Activated CD4-positive, alpha-beta T cell treated with anti-CD3 and anti-CD28 coated beads, Interleukin-2, amount 50 U/mL, for 48 hours (primary cell): ENCODE results near the gene RBP2.
"Not testable (repeated sequence)": the region's sequence is repeated elsewhere in the genome, so short reads cannot be mapped to it uniquely, and the experiment has no call there.

Experiments used
- DNase-seq, 2 experiments: peaks; one replicate each; pipeline ENCODE4 v3.0.0-alpha.2; 2020

Gene RBP2

DNA sequence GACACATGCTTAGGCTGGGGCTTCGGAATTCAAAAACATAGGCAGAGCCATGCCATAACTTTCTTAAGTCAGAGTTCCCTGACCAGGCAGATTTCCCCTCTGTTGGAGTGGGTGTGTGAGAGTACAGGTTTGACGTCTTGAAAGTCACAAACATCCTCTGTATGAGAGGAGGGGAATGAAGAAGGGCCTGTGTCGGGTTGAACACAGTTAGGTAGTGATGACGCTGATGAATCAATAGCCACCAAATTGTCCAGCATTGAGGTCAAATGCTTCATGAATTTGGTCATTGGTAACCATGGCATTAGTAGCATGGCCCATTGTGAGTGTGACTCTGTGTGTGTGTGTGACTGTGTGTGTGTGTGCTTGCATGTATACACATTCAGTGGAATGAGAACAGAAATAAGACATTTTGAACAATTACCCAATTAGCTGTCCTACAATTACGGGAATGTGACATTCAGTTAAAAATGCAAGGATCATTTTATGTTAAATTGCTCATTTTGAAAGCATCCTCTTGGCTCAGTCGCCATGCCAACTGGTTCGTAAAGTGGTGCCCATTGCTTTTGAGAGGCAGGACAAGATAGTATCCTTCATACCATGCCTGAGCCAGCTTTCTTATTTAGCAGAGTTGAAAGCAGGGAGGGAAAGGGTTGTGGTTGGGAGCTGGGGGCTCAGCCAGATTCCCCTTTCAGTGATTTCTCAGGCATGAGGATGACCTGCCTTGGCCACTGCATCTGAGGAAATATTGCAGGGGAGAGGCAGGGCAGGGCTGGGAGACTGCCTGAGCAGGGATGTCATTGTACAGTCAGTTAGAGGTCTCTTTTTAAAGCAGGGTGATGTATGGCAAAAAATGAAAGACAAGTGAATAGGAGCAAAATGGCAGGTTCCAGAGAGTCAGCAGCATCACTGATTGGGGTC is 35.4 kb downstream of the RBP2 start:
- DNase-seq, result no peak

DNA sequence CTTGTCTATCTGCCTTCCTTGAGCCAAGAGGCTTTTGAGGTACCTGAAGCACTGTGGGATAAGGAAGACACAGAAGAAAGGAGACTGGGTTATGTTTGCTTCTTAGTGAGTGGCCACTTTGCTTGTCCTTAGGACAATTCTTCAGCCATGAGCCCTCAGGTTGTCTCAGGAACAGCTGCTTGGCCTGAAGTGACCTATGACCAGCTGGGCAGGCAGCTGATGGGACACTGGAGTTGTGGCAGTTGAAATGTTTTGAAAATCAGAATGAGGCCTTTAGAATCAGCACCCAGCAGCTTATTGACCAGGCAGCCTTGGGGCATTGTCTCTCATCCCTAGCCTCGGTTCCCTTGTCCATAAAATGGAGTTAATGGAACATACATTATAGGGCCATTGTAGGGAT is 37.0 kb downstream of the RBP2 start:
- DNase-seq, result no peak

DNA sequence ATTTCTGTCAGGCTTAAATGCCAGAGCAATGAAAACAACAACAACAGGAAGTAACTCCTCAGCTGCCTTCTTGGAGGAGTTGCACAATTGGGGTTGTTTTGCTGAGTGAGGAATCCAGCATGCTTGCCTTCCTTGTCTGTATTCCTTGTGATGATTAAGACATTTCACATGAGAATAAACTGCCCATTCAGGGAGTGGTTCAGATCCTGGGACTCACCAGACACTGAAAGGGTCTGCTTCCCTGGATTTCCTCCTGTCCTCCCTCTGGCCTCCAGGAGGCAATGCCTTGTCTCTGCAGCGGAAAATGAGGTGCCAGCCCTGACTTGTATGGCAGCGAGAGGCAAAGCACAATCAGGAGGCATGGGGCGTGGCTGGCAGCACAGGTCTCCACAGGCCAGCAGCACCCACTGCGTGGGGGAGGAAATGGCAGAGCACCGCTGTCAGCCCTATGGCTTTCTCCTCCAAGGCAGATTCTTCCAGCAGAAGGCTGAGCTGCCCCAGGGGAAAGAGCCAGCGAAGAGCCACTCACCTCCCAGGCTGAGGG is 41.5 kb downstream of the RBP2 start:
- DNase-seq, result no peak

DNA sequence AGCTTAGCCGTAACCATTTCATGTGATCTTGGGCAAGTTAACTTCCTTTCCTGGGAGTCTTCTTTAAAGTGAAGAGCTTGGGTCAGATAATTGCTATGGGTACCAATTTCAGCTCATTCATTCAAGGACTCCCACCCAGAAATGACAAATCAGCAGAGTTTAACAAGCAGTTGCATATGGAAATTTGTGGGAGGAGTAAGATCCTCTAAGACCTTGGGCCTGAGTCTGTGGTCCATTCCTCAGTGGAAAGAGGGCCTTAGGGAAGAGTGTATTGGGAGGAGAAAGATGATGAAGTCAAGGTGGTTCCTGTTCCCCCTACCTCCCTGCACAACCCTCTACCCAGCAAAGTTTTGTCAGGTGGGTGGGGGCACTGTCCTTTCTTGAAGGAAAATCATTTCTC is 42.1 kb downstream of the RBP2 start:
- no peak for DNase-seq

DNA sequence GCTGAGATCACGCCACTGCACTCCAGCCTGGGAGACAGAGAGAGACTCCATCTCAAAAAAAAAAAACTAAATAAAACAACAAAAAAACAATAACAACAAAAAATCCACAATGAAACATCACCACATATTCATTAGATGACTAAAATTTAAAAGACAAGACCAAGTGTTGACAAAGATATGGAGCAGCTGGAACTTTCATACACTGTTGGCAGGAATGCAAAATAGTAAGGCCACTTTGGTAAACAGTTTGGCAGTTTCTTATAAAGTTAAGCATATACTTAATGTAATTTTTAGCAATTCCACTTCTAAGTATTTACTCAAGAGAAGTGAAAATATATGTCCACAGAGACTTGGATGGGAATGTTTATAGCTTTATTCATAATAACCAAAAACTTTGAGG is 43.2 kb downstream of the RBP2 start:
- DNase-seq, result no peak

DNA sequence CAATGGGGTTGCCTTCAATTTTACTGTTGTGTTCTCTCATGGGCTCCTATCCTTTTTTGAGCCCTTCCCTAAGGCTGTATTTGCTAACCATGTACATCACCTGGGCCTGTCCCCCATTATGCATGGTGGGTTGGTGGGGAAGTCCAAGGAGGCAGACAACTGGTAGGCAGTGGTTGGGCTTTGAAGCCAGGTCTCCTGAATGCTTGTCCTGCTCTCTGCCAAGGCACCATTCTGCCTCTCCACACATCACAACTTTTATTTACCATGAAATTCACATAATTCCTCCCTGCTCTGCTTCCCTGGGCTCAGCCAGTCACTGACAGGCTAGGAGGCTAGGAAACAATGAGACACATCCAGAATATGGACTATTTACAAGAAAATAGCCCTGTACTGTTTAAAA is 45.8 kb downstream of the RBP2 start:
- no peak for DNase-seq

DNA sequence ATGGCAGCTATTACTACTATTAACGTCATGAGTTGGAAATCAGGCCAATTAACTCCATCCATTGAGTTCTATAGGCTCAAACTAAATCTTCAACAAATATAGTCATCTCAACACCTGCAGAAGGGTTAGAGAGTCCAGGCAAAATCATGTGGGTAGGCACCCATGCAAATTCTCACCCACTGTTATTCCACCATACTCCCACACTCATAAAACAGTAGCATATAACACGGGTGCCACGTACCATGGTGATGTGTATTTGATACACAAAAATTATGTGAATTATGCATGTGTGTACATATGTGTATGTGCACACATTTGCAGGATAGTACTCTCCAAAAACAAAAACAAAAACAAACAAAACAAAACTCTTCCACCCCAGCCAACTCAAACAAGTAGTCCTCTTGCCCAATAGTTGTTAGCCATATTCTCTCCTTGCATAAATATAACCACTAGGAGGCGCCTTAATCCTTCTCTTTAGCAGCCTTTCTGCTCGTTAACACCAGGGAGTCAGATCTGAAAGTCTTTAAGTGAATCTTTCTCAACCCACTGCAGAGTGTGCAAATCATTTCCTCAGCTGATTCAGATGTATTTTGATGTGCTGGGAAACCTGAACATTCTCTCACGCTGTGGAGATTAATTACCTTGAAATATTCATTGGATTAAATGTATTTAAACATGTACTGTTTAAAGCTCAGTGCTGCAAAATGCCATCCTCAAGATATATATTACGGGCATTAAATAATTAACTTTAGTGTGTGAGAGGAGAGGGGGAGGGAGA is 48.8 kb downstream of the RBP2 start:
- DNase-seq, result no peak

DNA sequence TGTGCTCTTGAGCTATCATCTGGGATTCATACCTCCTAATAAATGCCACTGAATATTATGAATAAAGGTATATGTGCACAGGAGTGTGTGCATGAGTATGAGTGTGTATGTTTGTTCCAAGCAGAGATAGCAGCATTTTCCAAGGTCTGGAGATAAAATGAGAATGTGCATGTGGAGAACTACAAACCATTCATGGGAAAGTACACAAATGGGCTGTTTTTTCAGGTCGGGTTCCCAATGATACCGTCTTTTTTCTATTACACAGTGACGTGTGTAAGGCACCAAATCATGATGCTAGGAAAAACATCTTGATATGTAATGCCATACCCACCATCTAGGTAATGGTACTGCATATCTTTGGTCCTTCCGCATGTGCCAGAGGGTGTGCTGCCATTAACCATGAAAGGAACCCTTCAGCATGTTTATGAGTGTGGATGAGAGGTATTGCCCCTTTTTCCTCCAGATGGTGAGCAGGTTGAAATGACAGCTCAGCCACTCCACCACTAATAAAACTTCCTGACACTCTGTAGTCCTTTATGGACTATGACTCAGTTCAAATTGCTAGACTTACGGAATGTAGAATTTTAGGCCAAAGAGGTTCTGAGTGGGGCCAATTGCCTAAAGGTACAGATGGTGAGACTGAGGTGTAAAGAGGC is 50.4 kb downstream of the RBP2 start:
- no peak for DNase-seq

DNA sequence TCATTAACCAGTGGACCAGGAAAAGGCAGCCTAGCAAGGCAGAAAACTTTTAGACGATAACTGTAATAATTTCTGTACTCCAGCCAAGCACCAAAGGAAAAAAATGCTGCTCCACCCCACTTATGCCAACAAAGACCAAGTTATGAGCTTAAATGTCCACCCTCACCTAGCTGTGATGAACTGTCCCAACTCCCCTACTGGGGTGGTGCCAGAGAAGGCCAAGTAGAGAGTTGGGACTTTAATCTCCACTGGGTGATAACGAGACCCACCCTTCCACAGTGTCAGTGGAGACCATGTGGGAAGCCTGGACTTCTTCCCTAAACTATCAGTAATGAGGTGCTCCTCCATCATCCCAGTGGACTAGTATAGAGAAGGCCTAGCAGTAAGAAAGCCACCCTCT is 53.1 kb downstream of the RBP2 start:
- no peak for DNase-seq

DNA sequence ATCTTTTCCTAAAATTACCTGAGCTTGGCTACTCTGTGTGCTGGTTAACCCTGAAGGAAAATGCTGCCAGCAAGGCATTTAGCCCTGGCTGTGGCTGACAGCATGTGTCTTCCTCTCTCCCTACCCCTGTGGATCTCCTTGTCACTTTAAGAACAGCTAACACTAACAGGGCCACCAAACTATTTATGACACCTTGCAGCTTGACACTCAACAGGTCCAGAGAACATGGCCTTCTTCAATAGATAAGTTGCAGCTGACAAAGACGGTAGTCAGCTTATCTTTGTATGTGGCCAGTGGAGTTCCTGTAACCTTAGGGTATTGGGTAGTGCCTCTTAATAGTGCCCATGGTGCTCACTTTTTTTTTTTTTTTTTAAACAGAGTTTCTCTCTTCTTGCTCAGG is 54.9 kb downstream of the RBP2 start:
- DNase-seq, result no peak

DNA sequence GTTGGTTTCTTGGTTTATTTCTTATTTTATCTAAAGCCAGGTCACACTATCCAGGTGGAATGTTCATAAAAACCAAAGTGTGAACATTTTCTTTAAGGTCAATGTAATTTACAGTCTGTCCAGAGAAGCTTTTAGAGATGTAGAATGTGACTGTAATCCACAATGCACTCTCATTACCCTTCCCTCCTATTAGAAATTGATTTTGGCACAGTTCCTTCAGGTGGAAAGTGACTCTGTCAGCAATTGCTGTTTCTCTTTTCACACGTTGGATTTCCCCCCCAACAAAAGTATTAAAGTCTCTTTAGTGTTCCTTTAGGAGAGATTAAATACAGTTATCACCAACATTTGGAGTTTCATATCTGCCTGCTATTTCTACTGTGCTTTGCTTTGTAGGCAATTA is 55.3 kb downstream of the RBP2 start:
- DNase-seq, result no peak

DNA sequence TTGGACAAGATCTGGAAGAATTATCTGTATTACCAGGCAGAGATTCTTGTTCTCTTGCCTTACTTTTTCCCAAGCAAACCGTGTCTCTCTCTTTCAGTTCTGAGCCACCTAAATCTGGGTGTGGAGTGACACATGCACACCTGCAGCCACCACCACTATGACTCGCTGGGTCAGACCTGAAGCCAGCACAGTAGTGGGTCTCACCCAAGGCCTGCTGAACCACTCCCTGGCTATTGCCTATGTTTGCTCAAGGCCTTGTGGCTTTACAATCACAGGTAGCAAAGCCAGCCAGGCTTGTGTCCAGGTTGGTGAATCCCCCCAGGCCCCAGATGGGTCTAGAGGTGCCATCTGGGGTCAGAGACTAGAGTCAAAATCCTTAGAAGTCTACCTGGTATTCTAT is 58.2 kb downstream of the RBP2 start:
- DNase-seq, result no peak

DNA sequence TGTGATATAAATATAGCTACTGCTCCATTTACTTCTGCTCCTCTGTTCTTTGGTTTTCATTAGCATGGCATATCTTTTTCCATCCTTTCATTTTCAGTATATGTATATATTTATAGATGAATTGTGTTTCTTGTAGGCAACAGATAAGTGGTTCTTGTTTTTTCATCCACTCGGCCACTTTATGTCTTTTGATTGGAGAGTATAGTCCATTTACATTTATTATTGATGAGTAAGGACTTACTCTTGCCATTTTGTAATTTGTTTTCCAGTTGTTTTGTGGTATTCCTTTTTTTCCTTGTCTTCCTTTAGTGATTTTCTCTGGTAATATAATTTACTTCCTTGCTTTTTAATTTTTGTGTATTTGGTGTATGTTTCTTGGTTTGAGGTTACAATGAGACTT is 60.0 kb downstream of the RBP2 start:
- DNase-seq, result no peak

DNA sequence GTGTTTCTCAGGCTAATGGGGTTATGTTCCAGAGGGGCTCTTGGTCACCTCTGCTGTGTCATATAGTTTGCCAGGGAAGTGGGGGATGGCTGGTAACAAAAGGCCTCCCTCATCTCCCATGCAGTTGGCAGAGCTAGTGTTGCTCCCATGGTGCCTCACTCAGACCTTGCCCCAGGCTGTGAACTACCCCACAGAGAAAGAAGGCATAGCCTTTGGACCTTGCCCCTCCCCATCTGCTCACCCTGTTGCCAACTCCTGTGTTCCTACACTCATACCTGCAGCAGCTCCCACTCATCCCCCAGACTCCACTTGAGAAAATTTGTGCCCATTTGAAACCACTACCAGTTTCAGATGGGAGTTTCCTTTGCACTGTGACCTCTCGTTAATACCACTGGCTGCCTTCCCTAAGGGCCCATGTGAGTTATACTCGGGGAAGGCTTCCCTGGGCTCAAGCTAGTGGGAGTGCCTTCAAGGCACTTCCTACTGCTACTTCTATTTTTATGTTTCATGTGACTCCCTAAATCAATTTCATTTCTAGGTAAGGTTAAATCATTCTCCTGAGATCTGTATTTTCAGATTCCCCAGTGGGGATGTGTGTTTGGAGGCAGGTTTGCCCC is 61.6 kb downstream of the RBP2 start:
- no peak for DNase-seq

DNA sequence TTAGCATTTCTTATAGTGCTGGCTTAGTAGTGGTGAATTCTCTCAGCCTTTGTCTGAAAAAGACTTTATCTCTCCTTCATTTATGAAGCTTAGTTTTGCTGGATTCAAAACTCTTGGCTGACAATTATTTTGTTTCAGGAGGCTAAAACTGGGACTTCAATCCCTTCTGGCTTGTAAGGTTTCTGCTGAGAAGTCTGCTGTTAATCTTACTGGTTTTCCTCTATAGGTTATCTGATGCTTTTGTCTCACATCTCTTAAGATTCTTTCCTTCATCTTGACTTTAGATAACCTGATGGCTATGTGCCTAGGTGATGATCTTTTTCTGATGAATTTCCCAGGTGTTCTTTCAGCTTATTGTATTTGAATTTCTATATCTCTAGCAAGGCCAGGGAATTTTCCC is 63.4 kb downstream of the RBP2 start:
- DNase-seq, result not testable (repeated sequence)
